ENCODE data around the gene SPP1.
"Not testable (repeated sequence)": the region's sequence is repeated elsewhere in the genome, so short reads cannot be mapped to it uniquely, and the experiment has no call there.

SPP1 gene

DNA sequence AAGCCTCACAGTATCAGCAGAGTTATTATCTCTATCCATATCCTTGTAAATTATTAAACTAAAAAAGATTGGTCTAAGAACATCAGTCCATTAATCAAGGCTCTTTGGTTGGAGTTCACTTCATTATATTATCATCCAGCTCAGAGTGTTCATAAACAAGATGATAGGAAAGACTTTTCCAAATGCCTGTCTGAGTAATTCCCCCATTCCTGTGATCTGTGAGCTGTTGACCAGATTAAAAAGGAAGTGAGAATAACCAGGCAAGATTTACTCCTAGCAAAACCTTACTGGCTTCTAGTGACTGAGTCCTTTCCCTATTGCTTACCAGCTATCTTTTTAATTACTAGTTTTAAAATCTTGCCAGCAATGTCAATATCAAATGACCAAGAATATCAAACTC, 46.8 kb downstream of the SPP1 start:
- Histone ChIP-seq H3K36me3 (ENCODE audit: insufficient read depth) (no peaks in the 10 kb centered on the region; the same call in 1 of the 2 replicates), H3K27me3 (ENCODE audit: insufficient read depth, low read depth) (no peaks in the 10 kb centered on the region), H3K79me2 (ENCODE audit: insufficient read depth, low read depth) (peaks cover 8% of the 10 kb centered on the region; the same call in 1 of the 2 replicates), H3K4me2 (no peak overlapping the region), H3K4me3 (IDR thresholded peaks at IDR 0.05; ENCODE audit: insufficient read depth, low read depth, low read length) (no peak overlapping the region), H2AFZ (ENCODE audit: low read depth) (no peak overlapping the region), H3K4me1 (ENCODE audit: low read depth, poor library complexity, severe bottlenecking) (peaks cover 24% of the 10 kb centered on the region), H4K20me1 (ENCODE audit: insufficient read depth) (no peaks in the 10 kb centered on the region), H3K27ac (no peak overlapping the region), H3K9ac (no peak overlapping the region)
- TF ChIP-seq, protein P1, sequence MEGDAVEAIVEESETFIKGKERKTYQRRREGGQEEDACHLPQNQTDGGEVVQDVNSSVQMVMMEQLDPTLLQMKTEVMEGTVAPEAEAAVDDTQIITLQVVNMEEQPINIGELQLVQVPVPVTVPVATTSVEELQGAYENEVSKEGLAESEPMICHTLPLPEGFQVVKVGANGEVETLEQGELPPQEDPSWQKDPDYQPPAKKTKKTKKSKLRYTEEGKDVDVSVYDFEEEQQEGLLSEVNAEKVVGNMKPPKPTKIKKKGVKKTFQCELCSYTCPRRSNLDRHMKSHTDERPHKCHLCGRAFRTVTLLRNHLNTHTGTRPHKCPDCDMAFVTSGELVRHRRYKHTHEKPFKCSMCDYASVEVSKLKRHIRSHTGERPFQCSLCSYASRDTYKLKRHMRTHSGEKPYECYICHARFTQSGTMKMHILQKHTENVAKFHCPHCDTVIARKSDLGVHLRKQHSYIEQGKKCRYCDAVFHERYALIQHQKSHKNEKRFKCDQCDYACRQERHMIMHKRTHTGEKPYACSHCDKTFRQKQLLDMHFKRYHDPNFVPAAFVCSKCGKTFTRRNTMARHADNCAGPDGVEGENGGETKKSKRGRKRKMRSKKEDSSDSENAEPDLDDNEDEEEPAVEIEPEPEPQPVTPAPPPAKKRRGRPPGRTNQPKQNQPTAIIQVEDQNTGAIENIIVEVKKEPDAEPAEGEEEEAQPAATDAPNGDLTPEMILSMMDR (conservative IDR thresholded peaks at IDR 0.05; ENCODE audit: low read depth, low read length): no peak

DNA sequence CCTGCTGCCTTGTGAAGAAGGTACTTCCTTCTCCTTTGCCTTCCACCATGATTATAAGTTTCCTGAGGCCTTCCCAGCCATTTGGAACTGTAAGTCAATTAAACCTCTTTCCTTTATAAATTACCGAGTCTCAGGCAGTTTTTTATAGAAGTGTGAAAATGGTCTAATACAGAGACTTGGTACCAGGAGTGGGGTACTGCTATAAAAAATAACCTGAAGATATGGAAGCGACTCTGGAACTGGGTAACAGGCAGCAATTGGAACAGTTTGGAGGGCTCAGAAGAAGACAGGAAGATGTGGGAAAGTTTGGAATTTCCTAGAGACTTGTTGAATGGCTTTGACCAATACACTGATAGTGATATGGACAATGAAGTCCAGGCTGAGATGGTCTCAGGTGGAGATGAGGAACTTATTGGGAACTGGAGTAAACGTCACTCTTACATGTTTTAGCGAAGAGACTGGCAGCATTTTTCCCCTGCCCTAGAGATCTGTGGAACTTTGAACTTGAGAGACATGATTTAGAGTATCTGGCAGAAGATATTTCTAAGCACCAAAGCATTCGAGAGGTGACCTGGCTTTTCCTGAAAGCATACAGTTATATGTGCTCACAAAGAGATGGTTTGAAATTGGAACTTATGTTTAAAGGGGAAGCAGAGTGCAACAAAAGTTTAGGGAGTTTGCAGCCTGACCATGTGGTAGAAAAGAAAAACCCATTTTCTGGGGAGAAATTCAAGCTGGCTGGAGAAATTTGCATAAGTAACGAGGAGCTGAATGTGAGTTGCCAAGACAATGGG, 50.6 kb downstream of the SPP1 start:
- H3K27me3 ChIP-seq (ENCODE audit: insufficient read depth, low read depth); H3K4me2 ChIP-seq; H2AFZ ChIP-seq (ENCODE audit: low read depth); H4K20me1 ChIP-seq (ENCODE audit: insufficient read depth); H3K27ac ChIP-seq; H3K79me2 ChIP-seq (ENCODE audit: insufficient read depth, low read depth); H3K36me3 ChIP-seq (ENCODE audit: insufficient read depth); H3K9ac ChIP-seq; H3K4me3 ChIP-seq (IDR thresholded peaks at IDR 0.05; ENCODE audit: insufficient read depth, low read depth, low read length): not testable (repeated sequence)
- H3K4me1 ChIP-seq (ENCODE audit: low read depth, poor library complexity, severe bottlenecking): peaks cover 62% of the 10 kb centered on the region

GRCh38 chr4:88027611-88028608, 52.4 kb downstream of the SPP1 start:
- Histone ChIP-seq H3K27me3 (ENCODE audit: insufficient read depth, low read depth) (no peaks in the 10 kb centered on the region), H3K27ac (peak overlapping the region; percentile 46; the same call in 1 of the 2 replicates), H3K4me3 (IDR thresholded peaks at IDR 0.05; ENCODE audit: insufficient read depth, low read depth, low read length) (peak overlapping the region; percentile 37), H3K79me2 (ENCODE audit: insufficient read depth, low read depth) (peaks cover 3% of the 10 kb centered on the region; the same call in 1 of the 2 replicates), H3K36me3 (ENCODE audit: insufficient read depth) (no peaks in the 10 kb centered on the region; the same call in 1 of the 2 replicates), H3K4me2 (peak overlapping the region; percentile 59), H3K4me1 (ENCODE audit: low read depth, poor library complexity, severe bottlenecking) (peaks cover 68% of the 10 kb centered on the region), H3K9ac (no peak overlapping the region), H2AFZ (ENCODE audit: low read depth) (no peak overlapping the region), H4K20me1 (ENCODE audit: insufficient read depth) (no peaks in the 10 kb centered on the region)
- TF ChIP-seq, protein P1 (conservative IDR thresholded peaks at IDR 0.05; ENCODE audit: low read depth, low read length): no peak

DNA sequence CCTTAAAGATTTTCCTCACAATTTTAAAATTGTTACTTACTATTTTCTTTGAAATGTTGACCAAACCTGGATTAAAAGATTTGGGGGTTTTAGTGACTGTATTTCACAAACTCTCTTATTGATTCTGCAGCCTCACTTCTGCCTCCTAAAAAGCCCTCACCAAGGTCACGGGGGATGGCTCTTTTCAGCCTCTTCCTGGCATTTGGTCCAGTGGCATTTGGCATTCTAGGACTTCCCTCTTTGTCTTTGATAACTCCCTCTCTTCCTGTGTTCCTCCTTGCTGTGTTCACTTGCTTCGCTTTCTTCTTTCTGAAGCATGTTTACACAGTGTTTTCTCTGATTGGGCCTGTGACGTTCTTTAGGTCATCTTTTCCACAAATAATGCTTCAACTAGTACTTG, 53.4 kb downstream of the SPP1 start:
- H3K79me2 ChIP-seq (ENCODE audit: insufficient read depth, low read depth): peaks cover 3% of the 10 kb centered on the region; the same call in 1 of the 2 replicates
- H3K4me2 ChIP-seq: peak overlapping the region; percentile 59
- TF ChIP-seq, protein P1 (conservative IDR thresholded peaks at IDR 0.05; ENCODE audit: low read depth, low read length): no peak
- peaks cover 76% of the 10 kb centered on the region for H3K4me1 ChIP-seq (ENCODE audit: low read depth, poor library complexity, severe bottlenecking)
- H3K9ac ChIP-seq: no peak overlapping the region
- H2AFZ ChIP-seq (ENCODE audit: low read depth): no peak overlapping the region
- no peaks in the 10 kb centered on the region; the same call in 1 of the 2 replicates for H4K20me1 ChIP-seq (ENCODE audit: insufficient read depth)
- H3K27me3 ChIP-seq (ENCODE audit: insufficient read depth, low read depth): no peaks in the 10 kb centered on the region
- H3K4me3 ChIP-seq (IDR thresholded peaks at IDR 0.05; ENCODE audit: insufficient read depth, low read depth, low read length): no peak overlapping the region
- no peaks in the 10 kb centered on the region; the same call in 1 of the 2 replicates for H3K36me3 ChIP-seq (ENCODE audit: insufficient read depth)
- no peak overlapping the region; the same call in 1 of the 2 replicates for H3K27ac ChIP-seq
